IgD-negative memory B cell (primary cell): ENCODE data around the gene KCNJ15. TPM values are rescaled to one million over a fixed set of nuclear protein-coding genes. Genes with fewer than 3 reads are reported as not detected.

ENCODE experiments used
- H3K27ac Mint-ChIP-seq, 3 donors: one replicate each; pipeline ENCODE4 v1.8.0; 2020 to 2022; ENCODE audit warnings: mild to moderate bottlenecking in 3 of 3, mixed read lengths in 3 of 3, moderate library complexity in 1 of 3
- H3K27me3 Mint-ChIP-seq: one replicate; pipeline ENCODE4 v1.8.0; 2021; ENCODE audit warnings: mixed read lengths
- H3K36me3 Mint-ChIP-seq: one replicate; pipeline ENCODE4 v1.8.0; 2020; ENCODE audit warnings: mild to moderate bottlenecking, mixed read lengths
- H3K4me1 Mint-ChIP-seq, 3 donors: one replicate each; pipeline ENCODE4 v1.8.0; 2020 to 2022; ENCODE audit warnings: mixed read lengths in 3 of 3, mild to moderate bottlenecking in 1 of 3
- H3K4me3 Mint-ChIP-seq, 4 donors: one replicate each; pipeline ENCODE4 v1.8.0; 2020 to 2022; ENCODE audit warnings: mild to moderate bottlenecking in 4 of 4, mixed read lengths in 4 of 4, moderate library complexity in 3 of 4
- H3K9me3 Mint-ChIP-seq, 3 donors: one replicate each; pipeline ENCODE4 v1.8.0; 2020 to 2021; ENCODE audit warnings: mixed read lengths in 3 of 3, mild to moderate bottlenecking in 1 of 3
- polyA plus RNA-seq: library from polyadenylated mRNA; unstranded; fragments of 300-500 nt; fragmentation: Illumina TruSeq; gene quantifications from one replicate; pipeline ENCODE4 v1.2.3, GENCODE V29; 2021

The KCNJ15 gene
- polyA plus RNA-seq, 1 donor from 2014 or later = not detected

GRCh38 chr21:38333301-38334272 is 76.8 kb downstream of the KCNJ15 start:
- Mint-ChIP-seq H3K27me3 (no peaks in the 10 kb centered on the region), H3K36me3 (peaks cover 2% of the 10 kb centered on the region), H3K4me1 (no peaks in the 10 kb centered on the region)

GRCh38 chr21:38334866-38335265 is 78.1 kb downstream of the KCNJ15 start:
- peaks cover 2% of the 10 kb centered on the region for H3K36me3 Mint-ChIP-seq
- no peak overlapping the region for H3K4me3 Mint-ChIP-seq
- H3K27ac Mint-ChIP-seq = no peak overlapping the region
- no peaks in the 10 kb centered on the region for H3K27me3 Mint-ChIP-seq
- H3K9me3 Mint-ChIP-seq = no peaks in the 10 kb centered on the region
- H3K4me1 Mint-ChIP-seq = no peaks in the 10 kb centered on the region

More at GRCh38 chr21:38333301-38334272, 76.8 kb downstream of the KCNJ15 start:
- no peak overlapping the region for H3K27ac Mint-ChIP-seq
- H3K9me3 Mint-ChIP-seq = no peaks in the 10 kb centered on the region
- H3K4me3 Mint-ChIP-seq = no peak overlapping the region

- peaks cover 2% of the 10 kb centered on the region for H3K36me3 Mint-ChIP-seq
- H3K27me3 Mint-ChIP-seq = peaks cover 1% of the 10 kb centered on the region
- no peaks in the 10 kb centered on the region for H3K4me1 Mint-ChIP-seq
- no peak overlapping the region for H3K27ac Mint-ChIP-seq
- no peaks in the 10 kb centered on the region for H3K9me3 Mint-ChIP-seq
- H3K4me3 Mint-ChIP-seq = no peak overlapping the region
Measured at GRCh38 chr21:38337793-38338192, 81.0 kb downstream of the KCNJ15 start.

- Mint-ChIP-seq H3K27me3 (peaks cover 1% of the 10 kb centered on the region), H3K36me3 (peaks cover 2% of the 10 kb centered on the region), H3K9me3 (no peaks in the 10 kb centered on the region), H3K4me3 (no peak overlapping the region), H3K4me1 (no peaks in the 10 kb centered on the region), H3K27ac (no peak overlapping the region)
Measured at GRCh38 chr21:38340131-38340530, 83.3 kb downstream of the KCNJ15 start.

DNA sequence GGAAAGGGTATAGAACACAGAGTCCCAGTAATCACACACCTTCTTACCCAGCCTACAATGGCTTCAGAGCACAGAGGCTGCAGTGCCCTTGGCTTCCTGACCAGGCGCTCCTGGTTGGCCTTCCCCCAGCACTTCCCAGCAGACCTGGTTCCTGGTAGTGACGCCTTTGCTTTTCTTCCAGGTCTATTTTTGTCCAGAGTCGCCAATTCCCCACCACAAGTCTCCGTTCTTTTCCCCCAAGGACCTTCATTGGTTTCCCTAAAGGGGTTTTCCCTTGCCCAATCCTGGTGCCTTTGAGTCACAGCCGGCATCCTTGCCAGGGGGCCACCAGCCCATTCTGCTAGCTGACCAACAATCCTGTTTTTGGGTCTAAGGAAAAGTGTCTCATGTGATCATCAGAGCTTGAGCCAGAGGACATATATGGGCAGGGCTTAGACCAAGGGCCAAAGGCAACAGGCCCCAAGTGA is 84.8 kb downstream of the KCNJ15 start:
- no peak overlapping the region for H3K4me3 Mint-ChIP-seq
- peaks cover 0 to 3% (median 0%) of the 10 kb centered on the region in 3 donors for H3K9me3 Mint-ChIP-seq
- H3K27me3 Mint-ChIP-seq = peaks cover 1% of the 10 kb centered on the region
- H3K36me3 Mint-ChIP-seq = no peaks in the 10 kb centered on the region
- H3K27ac Mint-ChIP-seq = no peak overlapping the region
- peaks cover 0 to 4% (median 0%) of the 10 kb centered on the region in 3 donors for H3K4me1 Mint-ChIP-seq

DNA sequence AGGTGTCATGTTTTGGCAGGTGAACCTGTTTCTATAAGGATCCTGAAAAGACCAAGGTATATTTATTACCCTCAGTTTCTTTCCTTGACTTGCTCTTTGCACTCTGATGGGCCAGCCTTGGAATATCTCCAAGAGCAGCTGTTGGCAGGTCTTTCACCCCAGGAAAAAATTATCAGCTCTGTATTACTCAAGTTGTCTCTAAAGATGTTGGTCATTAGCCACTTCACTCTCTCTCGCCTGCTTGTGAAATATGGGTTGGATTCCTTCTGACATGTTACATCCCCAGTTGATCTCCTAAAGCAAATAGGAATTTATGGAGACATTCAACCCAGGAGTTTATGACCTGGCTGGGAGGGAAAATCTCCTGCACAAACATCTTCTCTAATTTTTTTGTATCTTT is 85.9 kb downstream of the KCNJ15 start:
- H3K27ac Mint-ChIP-seq = no peak overlapping the region
- H3K27me3 Mint-ChIP-seq = peaks cover 1% of the 10 kb centered on the region
- peaks cover 0 to 4% (median 0%) of the 10 kb centered on the region in 3 donors for H3K4me1 Mint-ChIP-seq
- H3K36me3 Mint-ChIP-seq = no peaks in the 10 kb centered on the region
- peaks cover 0 to 3% (median 0%) of the 10 kb centered on the region in 3 donors for H3K9me3 Mint-ChIP-seq
- H3K4me3 Mint-ChIP-seq = no peak overlapping the region

GRCh38 chr21:38343691-38344090 is 86.9 kb downstream of the KCNJ15 start:
- peaks cover 0 to 4% (median 0%) of the 10 kb centered on the region in 3 donors for H3K4me1 Mint-ChIP-seq
- peaks cover 0 to 3% (median 0%) of the 10 kb centered on the region in 3 donors for H3K9me3 Mint-ChIP-seq
- H3K27ac Mint-ChIP-seq = no peak overlapping the region
- H3K4me3 Mint-ChIP-seq = no peak overlapping the region
- peaks cover 1% of the 10 kb centered on the region for H3K27me3 Mint-ChIP-seq
- no peaks in the 10 kb centered on the region for H3K36me3 Mint-ChIP-seq

- H3K9me3 Mint-ChIP-seq = peaks cover 0 to 3% (median 0%) of the 10 kb centered on the region in 3 donors
- H3K4me3 Mint-ChIP-seq = no peak overlapping the region
- peaks cover 0 to 4% (median 0%) of the 10 kb centered on the region in 3 donors for H3K4me1 Mint-ChIP-seq
- no peaks in the 10 kb centered on the region for H3K36me3 Mint-ChIP-seq
- no peaks in the 10 kb centered on the region for H3K27me3 Mint-ChIP-seq
- H3K27ac Mint-ChIP-seq = no peak overlapping the region
Measured at GRCh38 chr21:38346286-38346685, 89.5 kb downstream of the KCNJ15 start.

GRCh38 chr21:38349111-38349746 is 92.4 kb downstream of the KCNJ15 start:
- Mint-ChIP-seq H3K4me3 (no peak overlapping the region), H3K27me3 (peaks cover 1% of the 10 kb centered on the region), H3K4me1 (peaks cover 0 to 4% (median 0%) of the 10 kb centered on the region in 3 donors), H3K36me3 (peaks cover 1% of the 10 kb centered on the region), H3K27ac (no peak overlapping the region), H3K9me3 (peaks cover 0 to 3% (median 0%) of the 10 kb centered on the region in 3 donors)

DNA sequence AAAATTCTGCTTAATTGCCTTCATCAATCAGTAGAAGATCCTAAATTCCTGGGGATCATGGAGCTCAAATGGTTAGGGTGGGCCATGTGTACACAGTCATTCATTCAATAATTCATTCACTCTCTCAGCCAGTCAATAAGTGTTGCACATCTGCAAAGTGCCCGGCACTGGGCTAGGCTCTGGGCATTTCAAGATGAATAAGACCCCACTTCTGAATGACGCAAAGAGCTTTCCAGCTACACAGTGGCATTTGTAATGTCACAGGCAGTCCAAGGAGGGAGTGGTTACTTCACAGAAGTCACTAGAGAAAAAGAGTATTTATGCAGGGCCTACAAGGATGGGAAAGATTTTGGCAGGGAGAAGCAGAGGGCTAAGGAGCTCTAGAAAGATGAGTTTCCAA is 93.2 kb downstream of the KCNJ15 start:
- H3K27me3 Mint-ChIP-seq = peaks cover 2% of the 10 kb centered on the region
- H3K4me3 Mint-ChIP-seq = no peak overlapping the region
- H3K36me3 Mint-ChIP-seq = peaks cover 1% of the 10 kb centered on the region
- H3K9me3 Mint-ChIP-seq = peaks cover 0 to 3% (median 0%) of the 10 kb centered on the region in 3 donors
- H3K4me1 Mint-ChIP-seq = peaks cover 0 to 4% (median 0%) of the 10 kb centered on the region in 3 donors
- peak overlapping the region in 1 of 3 donors; percentile 36 for H3K27ac Mint-ChIP-seq

- H3K27me3 Mint-ChIP-seq = peaks cover 3% of the 10 kb centered on the region
- H3K27ac Mint-ChIP-seq = peak overlapping the region in 1 of 3 donors; percentile 36
- peaks cover 1% of the 10 kb centered on the region for H3K36me3 Mint-ChIP-seq
- peaks cover 0 to 3% (median 0%) of the 10 kb centered on the region in 3 donors for H3K9me3 Mint-ChIP-seq
- peak overlapping the region in 1 of 4 donors; percentile 6 for H3K4me3 Mint-ChIP-seq
- peaks cover 0 to 4% (median 0%) of the 10 kb centered on the region in 3 donors for H3K4me1 Mint-ChIP-seq
Measured at GRCh38 chr21:38350684-38351083, 93.9 kb downstream of the KCNJ15 start.

GRCh38 chr21:38351176-38351959 is 94.6 kb downstream of the KCNJ15 start:
- Mint-ChIP-seq H3K4me3 (no peak overlapping the region), H3K4me1 (peaks cover 0 to under 1% (median 0%) of the 10 kb centered on the region in 3 donors), H3K9me3 (peaks cover 0 to under 1% (median 0%) of the 10 kb centered on the region in 3 donors), H3K27ac (no peak overlapping the region), H3K36me3 (peaks cover 1% of the 10 kb centered on the region), H3K27me3 (peaks cover 3% of the 10 kb centered on the region)

- H3K9me3 Mint-ChIP-seq = no peaks in the 10 kb centered on the region
- H3K4me3 Mint-ChIP-seq = no peak overlapping the region
- peaks cover 5% of the 10 kb centered on the region for H3K27me3 Mint-ChIP-seq
- H3K4me1 Mint-ChIP-seq = no peaks in the 10 kb centered on the region
- peaks cover 1% of the 10 kb centered on the region for H3K36me3 Mint-ChIP-seq
- H3K27ac Mint-ChIP-seq = no peak overlapping the region
Measured at GRCh38 chr21:38351961-38352521, 95.2 kb downstream of the KCNJ15 start.

- Mint-ChIP-seq H3K4me3 (no peak overlapping the region), H3K27me3 (peaks cover 5% of the 10 kb centered on the region), H3K9me3 (no peaks in the 10 kb centered on the region), H3K4me1 (no peaks in the 10 kb centered on the region), H3K36me3 (peaks cover 1% of the 10 kb centered on the region), H3K27ac (no peak overlapping the region)
Measured at GRCh38 chr21:38352536-38353219, 95.9 kb downstream of the KCNJ15 start.
